Muscle of leg (tissue), 11 donors: ENCODE results near the gene CBFA2T2. TPM values are rescaled to one million over a fixed set of nuclear protein-coding genes. Genes with fewer than 3 reads are reported as not detected.
A peak's percentile ranks its signal among the peaks of the same experiment; 100 is the strongest.

Source experiments
- DNase-seq: peaks from one replicate; pipeline ENCODE4 v3.0.0; 2013
- H3K27ac ChIP-seq: one replicate; pipeline ENCODE4 v1.5.1; 2013; ENCODE audit warnings: mild to moderate bottlenecking, low read length, control low read depth
- H3K27me3 ChIP-seq: one replicate; pipeline ENCODE4 v1.6.1; 2013; ENCODE audit warnings: low read length; ENCODE audit not compliant: control insufficient read depth, insufficient read depth
- H3K36me3 ChIP-seq: one replicate; pipeline ENCODE4 v1.6.1; 2013; ENCODE audit warnings: low read length; ENCODE audit not compliant: control insufficient read depth, insufficient read depth
- H3K4me1 ChIP-seq: one replicate; pipeline ENCODE4 v1.6.1; 2013; ENCODE audit warnings: low read length; ENCODE audit not compliant: control insufficient read depth, insufficient read depth
- H3K4me3 ChIP-seq: one replicate; pipeline ENCODE4 v1.5.1; 2013; ENCODE audit warnings: low read length, control low read depth
- H3K9me3 ChIP-seq: replicated peaks from 2 replicates; pipeline ENCODE4 v1.6.1; 2013; ENCODE audit warnings: low read depth, low read length; ENCODE audit not compliant: control insufficient read depth
- WGBS: methylation state at CpG from one replicate; pipeline ENCODE4 v1.1.5; 2013; ENCODE audit warnings: missing lambda C conversion rate; ENCODE audit not compliant: insufficient coverage; 5-methylcytosine and 5-hydroxymethylcytosine counted together
- polyA plus RNA-seq, 8 donors: library from polyadenylated mRNA; unstranded; fragments of 120-200 nt; gene quantifications; one replicate each; pipeline versions ENCODE4 v1.2.1 to v1.2.3, GENCODE V29; 2013; ENCODE audit warnings: inconsistent platforms in 1 of 8, low replicate concordance in 1 of 8; ENCODE audit not compliant: insufficient read length in 8 of 8, insufficient read depth in 1 of 8
- total RNA-seq: library from RNA; stranded (reverse); fragments of 120-200 nt; gene quantifications from one replicate; pipeline ENCODE4 v1.2.4, GENCODE V29; 2013

The CBFA2T2 gene
- total and polyA plus RNA-seq, 9 donors: 8.5 to 17.8 (median 12.8) TPM

DNA sequence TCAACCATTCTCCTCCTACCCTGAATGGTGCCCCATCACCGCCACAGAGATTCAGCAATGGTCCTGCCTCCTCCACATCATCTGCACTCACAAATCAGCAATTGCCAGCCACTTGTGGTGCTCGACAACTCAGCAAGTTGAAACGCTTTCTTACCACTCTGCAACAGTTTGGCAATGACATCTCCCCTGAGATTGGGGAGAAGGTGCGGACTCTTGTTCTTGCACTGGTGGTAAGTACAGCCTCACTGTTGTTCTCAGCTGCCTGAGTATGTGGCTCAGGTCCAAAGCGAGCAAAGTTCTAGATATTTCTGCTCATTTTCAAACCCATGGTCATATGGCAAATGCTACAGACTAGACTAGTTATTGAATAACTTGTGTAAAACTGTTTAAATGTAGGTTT lies 121.2 kb downstream of the CBFA2T2 start:
- Histone ChIP-seq H3K9me3 (no peaks in the 10 kb centered on the region), H3K27ac (no peak overlapping the region), H3K27me3 (no peaks in the 10 kb centered on the region), H3K4me1 (no peaks in the 10 kb centered on the region), H3K36me3 (peaks cover 31% of the 10 kb centered on the region), H3K4me3 (no peak overlapping the region)
- WGBS: 100% methylated on average over 1 of the region's 5 CpGs
- no peak for DNase-seq

DNA sequence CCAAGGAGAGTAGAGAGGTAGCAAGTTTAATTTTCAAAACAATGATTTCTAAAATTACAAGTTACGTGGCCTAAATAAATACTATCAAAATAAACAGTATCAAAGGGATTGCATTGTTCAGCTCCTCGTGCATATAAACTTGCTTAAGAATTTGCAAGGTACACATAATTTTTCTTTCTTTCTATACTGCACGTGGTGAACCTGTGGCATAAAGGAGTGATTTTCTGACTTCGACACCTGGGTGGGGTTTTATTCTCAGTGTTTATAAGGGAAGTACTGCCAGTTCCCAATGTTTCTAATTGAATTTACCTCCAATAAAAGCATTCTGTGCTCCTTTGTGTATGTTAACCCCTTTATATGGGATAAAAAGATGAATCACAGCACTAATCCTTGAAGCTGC lies 122.1 kb downstream of the CBFA2T2 start:
- Histone ChIP-seq H3K27me3 (no peaks in the 10 kb centered on the region), H3K36me3 (peaks cover 28% of the 10 kb centered on the region), H3K27ac (no peak overlapping the region), H3K9me3 (no peaks in the 10 kb centered on the region), H3K4me1 (no peaks in the 10 kb centered on the region), H3K4me3 (no peak overlapping the region)
- no CpG with 5 or more reads among the region's 4 CpGs for WGBS
- DNase-seq: no peak

DNA sequence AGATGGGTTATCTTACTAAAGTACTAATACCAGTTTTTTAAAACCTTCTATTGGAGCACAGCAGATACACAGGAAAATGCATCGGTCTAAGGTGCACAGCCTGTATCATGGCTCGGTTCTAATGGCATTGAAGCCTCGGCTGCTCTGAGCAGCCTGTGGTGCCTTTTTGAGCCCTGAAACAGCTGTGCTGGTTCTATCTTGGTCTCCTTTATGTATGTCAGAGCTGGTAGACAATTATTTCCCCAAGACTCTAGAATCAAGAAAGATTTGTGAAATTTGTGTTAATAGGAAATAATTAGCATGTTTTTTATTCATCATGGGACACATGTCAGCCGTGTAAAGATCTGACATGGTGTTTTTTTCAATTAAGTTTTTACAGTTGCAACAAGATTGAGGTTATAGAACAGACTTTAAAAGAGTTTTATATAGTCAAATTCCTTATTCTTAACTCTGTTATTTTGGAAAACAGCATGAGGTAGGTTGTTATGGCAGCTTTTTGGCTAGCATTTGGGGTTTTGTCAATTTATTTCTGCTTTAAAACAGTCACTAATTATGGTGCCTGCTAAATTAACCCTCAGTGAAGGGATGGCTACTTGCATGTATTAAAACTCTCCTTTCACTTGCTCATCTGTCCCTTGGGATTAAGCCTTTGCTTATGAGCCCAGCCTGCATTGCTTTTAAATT lies 132.0 kb downstream of the CBFA2T2 start:
- peak; percentile 18 for DNase-seq
- H3K27ac ChIP-seq: peak overlapping the region; percentile 57
- H3K4me1 ChIP-seq: no peaks in the 10 kb centered on the region
- H3K4me3 ChIP-seq: no peak overlapping the region
- 100% methylated on average over 2 of the region's 4 CpGs for WGBS
- no peaks in the 10 kb centered on the region for H3K9me3 ChIP-seq
- peaks cover 32% of the 10 kb centered on the region for H3K36me3 ChIP-seq
- no peaks in the 10 kb centered on the region for H3K27me3 ChIP-seq

DNA sequence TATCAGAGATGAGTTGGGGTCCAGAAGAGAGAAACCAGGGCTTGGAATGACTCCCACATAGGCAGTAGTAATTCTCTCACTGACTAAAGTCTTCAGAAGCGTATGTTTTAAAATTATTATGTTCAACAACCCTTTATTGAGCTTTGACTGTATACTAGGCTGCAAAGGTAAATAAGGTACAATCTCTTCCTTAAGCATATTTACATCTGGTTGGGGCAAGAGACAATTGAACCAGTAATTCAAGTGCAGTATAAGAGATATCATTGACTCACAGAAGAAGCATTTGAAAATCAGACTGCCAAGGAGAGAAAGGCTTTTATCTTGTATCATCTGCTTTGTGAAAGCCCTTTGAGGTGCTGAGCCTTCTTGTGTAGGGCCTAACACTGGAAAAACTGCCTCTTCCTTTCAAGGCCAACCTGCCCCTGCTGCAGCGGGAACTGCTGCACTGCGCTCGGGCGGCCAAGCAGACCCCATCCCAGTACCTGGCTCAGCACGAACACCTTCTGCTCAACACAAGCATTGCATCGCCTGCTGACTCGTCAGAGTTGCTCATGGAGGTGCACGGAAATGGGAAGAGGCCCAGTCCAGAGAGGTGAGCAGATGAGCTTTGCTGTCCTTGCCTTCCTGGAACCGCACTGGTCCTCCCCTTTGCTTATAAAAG lies 132.9 kb downstream of the CBFA2T2 start:
- no peak overlapping the region for H3K4me3 ChIP-seq
- 89% methylated on average over 6 of the region's 10 CpGs for WGBS
- H3K4me1 ChIP-seq: no peaks in the 10 kb centered on the region
- H3K9me3 ChIP-seq: no peaks in the 10 kb centered on the region
- DNase-seq: no peak
- peaks cover 38% of the 10 kb centered on the region for H3K36me3 ChIP-seq
- no peaks in the 10 kb centered on the region for H3K27me3 ChIP-seq
- H3K27ac ChIP-seq: no peak overlapping the region

DNA sequence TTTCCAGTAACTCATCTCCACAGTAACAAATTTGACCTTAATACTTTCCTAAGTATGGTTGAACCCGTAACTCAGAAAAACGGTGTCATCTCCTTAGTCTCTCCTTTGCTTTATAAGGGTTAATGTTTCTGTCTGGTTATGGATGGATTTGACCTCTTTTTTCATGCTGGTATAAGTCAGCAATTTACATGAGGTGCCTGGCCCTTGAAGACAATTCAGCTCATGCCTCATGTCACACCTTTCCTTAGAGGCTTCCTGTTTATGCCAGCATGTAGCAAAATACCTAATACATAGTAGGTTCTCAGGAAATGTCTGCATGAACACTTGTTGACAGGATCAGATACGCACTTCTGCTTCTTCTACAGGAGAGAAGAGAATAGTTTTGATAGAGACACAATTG lies 134.5 kb downstream of the CBFA2T2 start:
- Histone ChIP-seq H3K9me3 (no peaks in the 10 kb centered on the region), H3K36me3 (peaks cover 44% of the 10 kb centered on the region), H3K4me3 (no peak overlapping the region), H3K27ac (no peak overlapping the region), H3K27me3 (no peaks in the 10 kb centered on the region), H3K4me1 (no peaks in the 10 kb centered on the region)
- 83% methylated on average over 1 of the region's 3 CpGs for WGBS
- DNase-seq: no peak

DNA sequence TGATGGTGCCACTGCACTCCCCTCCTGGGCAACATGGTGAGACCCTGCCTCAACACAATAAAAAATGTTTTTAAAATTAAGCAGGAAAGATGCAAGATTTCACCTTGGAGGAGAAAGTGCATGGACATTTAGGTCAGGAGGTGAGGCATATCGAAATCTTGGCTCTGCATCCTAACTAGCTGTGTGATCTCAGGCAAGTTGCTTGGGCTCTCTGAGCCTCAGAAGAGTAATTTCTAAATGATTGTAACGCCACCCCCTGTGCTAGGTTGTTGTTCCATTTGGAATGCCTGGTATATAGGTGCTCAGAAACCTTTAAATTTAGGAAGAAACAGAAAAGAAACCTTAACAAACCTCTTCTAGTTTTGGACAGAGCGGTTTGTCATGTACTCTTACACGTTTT lies 136.3 kb downstream of the CBFA2T2 start:
- no peak for DNase-seq
- H3K27ac ChIP-seq: no peak overlapping the region
- H3K27me3 ChIP-seq: no peaks in the 10 kb centered on the region
- WGBS: no CpG with 5 or more reads among the region's 4 CpGs
- peaks cover 54% of the 10 kb centered on the region for H3K36me3 ChIP-seq
- H3K9me3 ChIP-seq: no peaks in the 10 kb centered on the region
- H3K4me3 ChIP-seq: no peak overlapping the region
- no peaks in the 10 kb centered on the region for H3K4me1 ChIP-seq

DNA sequence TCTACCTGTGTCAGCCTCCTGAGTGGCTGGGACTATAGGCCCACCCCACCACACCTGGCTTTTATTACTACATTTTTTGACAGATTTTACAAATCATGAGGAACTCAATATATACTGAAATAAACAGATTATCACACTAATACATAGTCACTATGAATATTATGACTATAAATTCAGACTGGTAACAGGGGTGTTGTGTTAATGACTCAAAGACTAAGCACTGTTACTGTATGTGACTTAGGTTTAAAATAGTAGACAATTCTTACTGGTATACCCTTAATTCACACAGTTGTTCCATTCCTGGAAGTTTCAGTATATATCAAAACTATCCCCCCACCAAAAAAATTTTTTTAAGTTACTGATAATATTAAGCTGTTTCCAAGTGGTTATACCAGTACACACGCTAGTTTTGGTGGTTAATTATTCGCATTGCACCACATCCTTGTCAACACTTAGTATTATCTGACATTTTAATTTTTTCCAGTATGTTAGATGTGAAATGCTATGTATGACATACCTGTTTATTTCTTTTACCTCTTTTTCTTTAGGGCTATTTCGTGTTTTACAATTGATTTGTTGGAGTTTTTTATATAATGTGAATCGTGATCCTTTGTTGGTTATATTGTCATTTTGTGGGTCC lies 137.8 kb downstream of the CBFA2T2 start:
- H3K4me3 ChIP-seq: no peak overlapping the region
- DNase-seq: no peak
- WGBS: no CpG with 5 or more reads among the region's 4 CpGs
- H3K4me1 ChIP-seq: no peaks in the 10 kb centered on the region
- H3K36me3 ChIP-seq: peaks cover 64% of the 10 kb centered on the region
- H3K27ac ChIP-seq: no peak overlapping the region
- H3K27me3 ChIP-seq: no peaks in the 10 kb centered on the region
- H3K9me3 ChIP-seq: no peaks in the 10 kb centered on the region

DNA sequence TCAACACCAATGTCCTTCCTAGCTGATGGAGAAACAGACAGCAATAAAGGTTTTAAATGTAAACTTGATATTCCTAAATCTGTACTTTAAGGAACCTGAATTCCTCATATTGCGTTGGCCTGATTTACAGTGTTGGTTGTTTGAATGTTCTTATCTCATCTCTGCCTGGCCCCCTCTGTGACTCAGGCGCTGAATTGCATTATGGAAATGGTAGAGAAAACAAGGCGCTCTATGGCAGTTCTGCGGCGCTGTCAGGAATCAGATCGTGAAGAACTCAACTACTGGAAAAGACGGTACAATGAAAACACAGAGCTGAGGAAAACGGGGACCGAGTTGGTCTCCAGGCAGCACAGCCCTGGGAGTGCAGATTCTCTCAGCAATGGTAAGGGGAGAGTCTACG lies 139.6 kb downstream of the CBFA2T2 start:
- Histone ChIP-seq H3K27me3 (no peaks in the 10 kb centered on the region), H3K36me3 (peaks cover 65% of the 10 kb centered on the region), H3K4me1 (no peaks in the 10 kb centered on the region), H3K4me3 (no peak overlapping the region), H3K27ac (no peak overlapping the region), H3K9me3 (no peaks in the 10 kb centered on the region)
- DNase-seq: no peak
- WGBS: 95% methylated on average over 8 of the region's 10 CpGs

DNA sequence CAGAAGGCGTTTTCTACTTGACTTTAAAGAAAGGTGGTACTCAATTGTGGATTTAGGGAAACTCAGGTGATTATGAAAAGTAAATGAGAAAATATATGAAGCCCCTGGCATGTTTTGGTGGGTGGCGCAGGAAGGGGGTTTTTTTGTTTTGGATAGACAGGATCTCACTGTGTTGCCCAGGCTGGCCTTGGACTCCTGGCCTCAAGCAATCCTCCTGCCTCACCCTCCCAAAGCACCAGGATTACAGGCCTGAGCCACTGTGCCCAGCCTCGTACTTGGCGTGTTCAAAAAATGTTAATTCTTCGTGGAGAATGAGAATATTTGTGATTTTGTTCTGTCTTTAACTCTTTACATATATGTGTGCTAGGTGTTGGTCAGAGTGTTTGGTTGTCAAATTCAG lies 140.1 kb downstream of the CBFA2T2 start:
- DNase-seq: no peak
- H3K27me3 ChIP-seq: no peaks in the 10 kb centered on the region
- H3K36me3 ChIP-seq: peaks cover 63% of the 10 kb centered on the region
- H3K9me3 ChIP-seq: no peaks in the 10 kb centered on the region
- no peaks in the 10 kb centered on the region for H3K4me1 ChIP-seq
- no peak overlapping the region for H3K27ac ChIP-seq
- WGBS: 100% methylated on average over 1 of the region's 5 CpGs
- no peak overlapping the region for H3K4me3 ChIP-seq

DNA sequence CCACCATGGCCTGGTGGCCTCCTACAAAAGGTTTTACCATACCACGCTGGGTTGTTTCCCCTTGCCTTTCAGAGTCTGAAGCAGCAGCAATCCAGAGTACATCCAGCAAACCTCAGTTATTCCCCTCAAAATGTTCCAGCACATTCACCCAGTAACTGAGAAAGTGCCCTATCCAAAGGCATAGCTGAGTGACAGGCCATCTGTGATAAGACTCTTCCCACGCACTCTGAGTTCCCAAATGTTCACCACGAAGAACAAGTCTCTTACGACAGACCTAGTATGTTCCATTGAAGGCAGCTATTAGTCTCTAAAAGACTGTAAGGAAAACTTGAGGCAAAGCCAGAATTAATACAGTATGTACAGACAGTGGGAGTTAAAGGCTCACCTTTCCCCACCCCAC lies 140.6 kb downstream of the CBFA2T2 start:
- DNase-seq: no peak
- Histone ChIP-seq H3K27ac (no peak overlapping the region), H3K9me3 (no peaks in the 10 kb centered on the region), H3K4me1 (no peaks in the 10 kb centered on the region), H3K4me3 (no peak overlapping the region), H3K27me3 (no peaks in the 10 kb centered on the region), H3K36me3 (peaks cover 59% of the 10 kb centered on the region)
- 92% methylated on average over 2 of the region's 4 CpGs for WGBS
